C4-2B (cell line): Measurements from ENCODE around the gene SCUBE2.
"Not testable (repeated sequence)": the region's sequence is repeated elsewhere in the genome, so short reads cannot be mapped to it uniquely, and the experiment has no call there.

Experiments used
- H3K27ac ChIP-seq: fragments of 450-650 bp; 2 replicates; pipeline ENCODE4 v1.5.1; 2017
- CTCF ChIP-seq: fragments of 450-650 bp; conservative IDR thresholded peaks from 2 replicates; pipeline ENCODE4 v1.5.1; 2017; ENCODE audit warnings: mild to moderate bottlenecking
- ZFX ChIP-seq: fragments of 450-650 bp; IDR thresholded peaks from 2 replicates; pipeline ENCODE4 v1.6.1; 2017

The SCUBE2 gene

DNA sequence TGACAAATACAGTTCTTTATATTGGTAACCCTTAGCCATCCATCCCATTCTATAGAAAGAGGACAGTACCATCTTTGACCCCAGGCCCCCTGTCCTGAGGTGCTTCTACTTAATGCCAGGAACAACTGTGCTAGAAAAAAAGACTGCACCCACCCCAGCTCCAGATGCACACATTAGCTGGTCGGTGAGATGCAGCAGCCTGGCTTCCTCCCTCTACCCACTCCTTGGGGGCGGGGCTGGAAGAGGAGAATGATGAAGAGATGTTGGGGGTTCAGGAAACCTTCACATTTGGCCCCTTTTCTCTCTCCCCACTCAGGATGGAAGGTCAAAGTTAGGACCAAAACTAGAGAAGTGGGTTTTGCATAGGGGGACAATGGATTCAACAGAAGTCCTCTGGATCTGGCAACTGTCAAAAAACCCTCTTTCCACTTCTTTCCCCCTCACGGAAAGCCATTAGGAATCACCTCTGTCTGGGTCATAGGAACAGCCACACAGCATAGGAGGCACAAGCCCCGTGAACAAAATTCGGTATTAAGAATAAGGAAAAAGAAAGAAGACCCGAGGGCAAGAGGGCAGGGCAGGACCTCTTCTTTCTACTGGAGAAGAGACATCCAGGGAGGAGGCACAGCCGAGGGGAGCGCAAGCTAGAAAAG is 88.4 kb downstream of the SCUBE2 start:
- H3K27ac ChIP-seq, result no peak overlapping the region

DNA sequence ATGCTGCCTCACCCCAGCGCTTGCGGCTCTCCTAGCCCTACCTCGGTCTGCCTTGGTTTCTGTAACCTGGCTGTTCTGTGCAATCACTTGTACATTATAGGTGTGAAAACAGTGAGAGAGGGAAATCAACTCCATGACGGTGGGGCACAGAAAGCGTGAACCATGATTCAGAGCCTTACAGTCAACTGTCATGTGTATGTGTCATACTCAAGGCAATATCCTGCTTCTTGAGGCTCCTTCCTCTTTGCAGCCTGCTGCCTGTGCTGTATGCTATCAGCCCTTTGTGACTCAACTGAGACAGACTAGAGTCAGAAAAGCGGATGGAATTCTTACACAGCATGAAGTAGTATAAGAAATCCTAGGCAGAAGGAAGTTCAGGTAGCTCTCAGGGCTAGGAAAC is 89.7 kb downstream of the SCUBE2 start:
- no peak overlapping the region for H3K27ac ChIP-seq
- TF ChIP-seq ZFX (no peak), CTCF (no peak)

More for the DNA sequence above, 88.4 kb downstream of the SCUBE2 start:
- TF ChIP-seq ZFX (no peak), CTCF (no peak)

- no peak overlapping the region for H3K27ac ChIP-seq
- no peak for TF ChIP-seq ZFX
- no peak for TF ChIP-seq CTCF
Measured at GRCh38 chr11:8998017-8998416, 93.4 kb downstream of the SCUBE2 start.

DNA sequence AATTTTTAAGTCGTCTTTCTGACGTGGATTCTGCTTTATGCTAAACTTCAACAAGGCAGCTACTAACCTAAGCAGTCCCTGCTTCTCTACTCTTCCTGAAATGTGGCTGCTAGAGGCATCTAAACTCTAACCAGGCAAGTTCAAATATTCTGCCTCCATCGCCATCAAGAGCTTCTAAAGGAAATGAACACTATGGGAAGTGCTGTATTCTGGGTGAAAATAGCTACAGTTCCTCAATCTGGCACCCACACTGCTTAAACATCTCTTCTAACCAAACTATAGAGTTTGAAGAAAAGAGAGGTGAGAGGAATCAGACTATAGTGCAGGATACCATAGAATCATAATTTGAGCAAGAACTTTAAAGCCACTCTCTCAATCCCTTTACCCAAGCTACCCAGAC is 93.9 kb downstream of the SCUBE2 start:
- TF ChIP-seq ZFX (no peak), CTCF (no peak)
- no peak overlapping the region for H3K27ac ChIP-seq

GRCh38 chr11:8989453-8989852 is 101.9 kb downstream of the SCUBE2 start:
- TF ChIP-seq ZFX, result no peak
- TF ChIP-seq CTCF, result no peak
- H3K27ac ChIP-seq, result no peak overlapping the region

GRCh38 chr11:8988329-8989234 is 102.8 kb downstream of the SCUBE2 start:
- no peak for TF ChIP-seq CTCF
- TF ChIP-seq ZFX, result no peak
- H3K27ac ChIP-seq, result no peak overlapping the region

GRCh38 chr11:8987446-8987845 is 104.0 kb downstream of the SCUBE2 start:
- TF ChIP-seq CTCF, result no peak
- no peak for TF ChIP-seq ZFX
- H3K27ac ChIP-seq, result no peak overlapping the region

GRCh38 chr11:8986772-8987171 is 104.6 kb downstream of the SCUBE2 start:
- not testable (repeated sequence) for H3K27ac ChIP-seq
